GM18526 (cell line): ENCODE results near the gene CABLES2.

ENCODE experiments used
- POLR2A ChIP-seq: IDR thresholded peaks from 3 replicates; pipeline ENCODE4 v1.6.1; 2011; ENCODE audit not compliant: insufficient read length; ENCODE audit errors: extremely low read depth

CABLES2 gene

DNA sequence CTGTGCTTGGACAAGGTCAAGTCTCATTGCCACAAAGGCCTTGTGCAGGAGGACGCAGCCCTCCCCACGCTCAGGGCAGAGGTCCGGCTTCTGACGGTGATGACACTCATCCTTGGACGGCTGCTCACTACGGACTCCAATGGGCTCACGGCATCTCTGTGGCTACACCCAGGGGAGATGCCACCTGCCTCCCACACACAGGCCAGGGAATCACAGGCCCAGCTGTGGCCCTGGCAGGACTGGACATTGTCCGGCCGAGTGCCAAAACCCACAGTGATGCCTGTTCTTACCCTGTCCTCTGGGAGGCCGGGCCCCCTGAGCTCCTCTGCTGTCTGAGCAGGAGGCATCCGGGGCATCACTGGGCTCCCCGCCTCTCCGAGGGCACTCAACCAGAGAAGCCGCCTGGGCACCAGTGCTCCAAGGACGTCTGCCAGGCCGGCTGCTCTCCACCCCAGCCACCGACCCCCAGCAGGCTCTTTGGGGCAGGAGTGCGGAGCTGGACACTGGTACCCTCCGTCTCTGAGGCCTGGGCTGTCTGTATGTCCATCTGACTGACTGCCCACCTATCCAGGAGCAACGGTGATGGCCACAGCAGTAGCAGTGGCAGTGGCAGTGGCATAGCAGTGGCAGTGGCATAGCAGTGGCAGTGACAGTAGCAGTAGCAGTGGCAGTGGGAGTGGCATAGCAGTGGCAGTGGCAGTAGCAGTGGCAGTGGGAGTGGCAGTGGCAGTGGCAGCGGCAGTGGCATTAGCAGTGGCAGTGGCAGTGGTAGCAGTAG lies 18.4 kb upstream of the CABLES2 start:
- no peak for TF ChIP-seq POLR2A

- no peak for TF ChIP-seq POLR2A
These were observed 17.4 kb upstream of the CABLES2 start for GRCh38 chr20:62424249-62425107.

DNA sequence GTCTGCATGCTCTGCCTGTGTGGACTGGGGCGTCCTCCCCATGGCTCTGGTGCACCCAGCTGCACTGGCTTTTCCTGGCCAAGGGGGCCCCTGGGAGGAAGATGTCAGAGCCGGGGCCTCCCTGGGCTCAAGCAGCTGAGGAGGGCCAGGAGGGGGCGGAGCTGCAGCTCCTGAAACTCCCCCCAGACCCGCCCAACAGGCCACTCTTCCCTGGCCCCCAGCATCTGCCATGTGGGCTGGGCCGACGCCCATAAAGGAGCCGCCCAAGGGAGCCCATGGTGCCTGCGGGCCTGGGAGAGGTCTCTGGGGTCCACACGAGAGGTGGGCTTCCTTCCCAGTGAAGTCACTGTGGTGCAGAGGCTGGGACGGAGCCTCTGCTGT lies 16.2 kb upstream of the CABLES2 start:
- TF ChIP-seq POLR2A = no peak

- no peak for TF ChIP-seq POLR2A
These were observed 15.7 kb upstream of the CABLES2 start for GRCh38 chr20:62422636-62423325.

GRCh38 chr20:62421716-62421990 lies 14.6 kb upstream of the CABLES2 start:
- TF ChIP-seq POLR2A = no peak

GRCh38 chr20:62420846-62421715 lies 14.0 kb upstream of the CABLES2 start:
- TF ChIP-seq POLR2A = no peak

DNA sequence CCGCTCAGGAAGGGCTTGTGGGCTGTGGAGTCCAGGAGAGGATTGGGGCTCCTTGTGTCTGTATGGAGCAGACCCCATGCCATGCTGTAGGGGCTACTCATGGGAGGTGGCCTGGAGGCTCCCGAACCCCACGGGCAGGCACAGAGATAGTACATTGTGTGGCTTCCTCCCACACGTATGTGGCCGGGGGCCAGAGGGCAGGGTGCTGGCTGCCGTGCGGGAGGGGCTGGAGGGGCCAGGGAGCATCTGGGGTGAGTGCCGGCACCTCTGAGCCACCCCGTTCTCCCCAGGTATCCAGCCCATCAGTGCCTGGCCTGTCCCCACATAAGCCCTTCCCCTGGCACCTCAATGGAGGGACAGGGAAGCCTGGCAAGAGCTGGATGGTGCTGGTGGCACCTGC lies 12.7 kb upstream of the CABLES2 start:
- TF ChIP-seq POLR2A = no peak

- no peak for TF ChIP-seq POLR2A
These were observed 11.8 kb upstream of the CABLES2 start for GRCh38 chr20:62418709-62419487.

DNA sequence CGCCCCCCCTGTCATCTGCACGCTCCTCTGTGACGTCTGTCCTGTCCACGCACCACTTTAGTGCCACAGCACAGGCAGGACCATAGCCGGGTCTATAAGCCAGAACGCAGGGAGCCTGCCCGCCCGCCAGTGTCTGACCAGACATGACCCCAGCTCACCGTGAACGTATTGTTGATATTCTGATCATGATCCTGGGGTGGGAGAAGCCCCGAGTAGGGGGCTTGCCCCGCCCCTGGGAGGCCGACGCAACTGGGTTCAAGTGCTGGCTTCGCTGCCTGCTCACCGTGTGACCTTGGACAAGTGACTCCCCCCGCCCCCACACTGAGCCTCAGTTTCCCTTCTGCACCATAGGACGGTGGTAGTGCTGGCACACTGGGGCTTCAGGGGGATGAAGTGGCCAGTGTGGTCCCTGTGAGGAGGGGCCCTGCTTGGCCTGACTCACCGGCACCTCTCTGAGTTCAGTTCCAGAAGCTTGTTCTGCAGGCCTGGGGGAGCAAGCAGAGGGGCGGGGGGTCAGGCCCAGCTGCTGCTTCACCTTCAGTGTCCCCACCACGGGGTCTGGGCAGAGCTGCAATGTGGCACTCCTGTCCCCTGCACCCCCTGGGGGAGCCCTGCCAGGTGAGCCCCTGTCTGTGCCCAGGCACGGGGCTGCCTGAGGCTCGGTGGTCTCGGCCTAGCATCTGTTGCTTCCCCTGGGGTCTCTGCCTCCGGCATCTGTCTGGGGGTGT lies 11.1 kb upstream of the CABLES2 start:
- TF ChIP-seq POLR2A = no peak

GRCh38 chr20:62416651-62417637 lies 9.9 kb upstream of the CABLES2 start:
- no peak for TF ChIP-seq POLR2A

GRCh38 chr20:62415354-62416111 lies 8.4 kb upstream of the CABLES2 start:
- no peak for TF ChIP-seq POLR2A
